Prostate gland (tissue), 2 donors: ENCODE measurements around the gene ANKEF1. TPM values are rescaled to one million over a fixed set of nuclear protein-coding genes. Genes with fewer than 3 reads are reported as not detected.

ENCODE experiments used
- DNase-seq: peaks from one replicate; pipeline ENCODE4 v3.0.0-alpha.2; 2019; ENCODE audit warnings: low spot score
- H3K27ac ChIP-seq, 2 donors: fragments of 200-600 bp; sonication (generic); 2 replicates each; pipeline ENCODE4 v1.5.1; 2017 to 2019
- H3K27me3 ChIP-seq: fragments of 200-600 bp; sonication (generic); replicated peaks from 2 replicates; pipeline ENCODE4 v1.5.1; 2019; ENCODE audit not compliant: insufficient read depth
- H3K36me3 ChIP-seq, 2 donors: fragments of 200-600 bp; sonication (generic); 1 replicate in 1 of 2; 2 replicates in 1 of 2; pipeline versions ENCODE4 v1.5.1 to v1.8.1; 2017 to 2019
- H3K4me1 ChIP-seq: fragments of 200-600 bp; sonication (generic); replicated peaks from 2 replicates; pipeline ENCODE4 v1.5.1; 2019
- H3K4me3 ChIP-seq, 2 donors: fragments of 200-600 bp; sonication (generic); 2 replicates each; pipeline ENCODE4 v1.5.1; 2017 to 2019
- H3K9me3 ChIP-seq: fragments of 200-600 bp; sonication (generic); 2 replicates; pipeline ENCODE4 v1.5.1; 2017
- POLR2A ChIP-seq: fragments of 450-650 bp; IDR thresholded peaks from one replicate; pipeline ENCODE4 v1.6.1; 2016; ENCODE audit warnings: antibody characterized with exemption, mild to moderate bottlenecking
- POLR2AphosphoS5 ChIP-seq: sonication (generic); formaldehyde crosslinking; IDR thresholded peaks from one replicate; pipeline ENCODE4 v1.6.1; 2017; ENCODE audit warnings: antibody characterized with exemption
- WGBS: methylation state at CpG from one replicate; pipeline ENCODE4 v1.1.5; 2018; 5-methylcytosine and 5-hydroxymethylcytosine counted together
- intact Hi-C: fragments of 100-400 bp; cut with DNase I; formaldehyde crosslinking; loops from one replicate; pipeline ENCODE4 v1.14.2; 2022
- total RNA-seq, 2 donors: library from RNA; depleted of rRNA; stranded (reverse); fragments of >200 nt; gene quantifications; one replicate each; pipeline ENCODE4 v1.1.0, GENCODE V29; 2016
- TF ChIP-seq, protein P1 (sequence below), 4 experiments: fragments of 200-600 bp in 2 of 4; fragments of 450-650 bp in 2 of 4; sonication (generic) in 2 of 4; IDR thresholded peaks; 1 replicate in 3 of 4; 2 replicates in 1 of 4; pipeline ENCODE4 v1.5.1; 2016 to 2019; ENCODE audit warnings: antibody characterized with exemption in 4 of 4, mild to moderate bottlenecking in 2 of 4, moderate library complexity in 2 of 4

Gene ANKEF1
- total RNA-seq, 2 donors from 2014 or later = 7.1 to 7.5 TPM

DNA sequence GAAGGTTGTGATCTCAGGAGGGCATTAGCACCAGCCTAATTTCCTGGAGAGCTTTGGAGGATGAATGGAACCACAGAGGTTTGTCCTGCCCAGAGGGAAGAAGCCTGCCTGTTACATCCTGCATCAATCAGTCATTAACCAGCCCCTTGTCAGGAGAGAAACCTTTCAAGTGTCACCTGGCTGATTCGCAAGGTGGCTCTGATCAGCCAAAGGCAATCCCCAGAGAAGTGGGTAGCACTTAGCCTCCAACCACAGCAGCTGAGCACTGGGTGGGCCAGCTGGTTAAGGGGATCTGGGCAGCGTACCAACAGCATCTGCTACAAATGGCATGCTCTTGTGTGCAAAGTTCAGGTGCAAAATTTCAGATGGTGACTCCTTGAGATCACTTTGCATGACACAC, 26.9 kb downstream of the ANKEF1 start:
- Histone ChIP-seq H3K4me1 (no peaks in the 10 kb centered on the region), H3K27ac (no peak overlapping the region), H3K27me3 (no peaks in the 10 kb centered on the region), H3K36me3 (no peaks in the 10 kb centered on the region), H3K4me3 (no peak overlapping the region), H3K9me3 (no peaks in the 10 kb centered on the region)
- no peak for DNase-seq
- intact Hi-C loops = no loop called here
- TF ChIP-seq POLR2A = no peak
- no peak for TF ChIP-seq POLR2AphosphoS5
- TF ChIP-seq, protein P1, sequence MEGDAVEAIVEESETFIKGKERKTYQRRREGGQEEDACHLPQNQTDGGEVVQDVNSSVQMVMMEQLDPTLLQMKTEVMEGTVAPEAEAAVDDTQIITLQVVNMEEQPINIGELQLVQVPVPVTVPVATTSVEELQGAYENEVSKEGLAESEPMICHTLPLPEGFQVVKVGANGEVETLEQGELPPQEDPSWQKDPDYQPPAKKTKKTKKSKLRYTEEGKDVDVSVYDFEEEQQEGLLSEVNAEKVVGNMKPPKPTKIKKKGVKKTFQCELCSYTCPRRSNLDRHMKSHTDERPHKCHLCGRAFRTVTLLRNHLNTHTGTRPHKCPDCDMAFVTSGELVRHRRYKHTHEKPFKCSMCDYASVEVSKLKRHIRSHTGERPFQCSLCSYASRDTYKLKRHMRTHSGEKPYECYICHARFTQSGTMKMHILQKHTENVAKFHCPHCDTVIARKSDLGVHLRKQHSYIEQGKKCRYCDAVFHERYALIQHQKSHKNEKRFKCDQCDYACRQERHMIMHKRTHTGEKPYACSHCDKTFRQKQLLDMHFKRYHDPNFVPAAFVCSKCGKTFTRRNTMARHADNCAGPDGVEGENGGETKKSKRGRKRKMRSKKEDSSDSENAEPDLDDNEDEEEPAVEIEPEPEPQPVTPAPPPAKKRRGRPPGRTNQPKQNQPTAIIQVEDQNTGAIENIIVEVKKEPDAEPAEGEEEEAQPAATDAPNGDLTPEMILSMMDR (IDR thresholded peaks at IDR 0.05) = no peak
- 63% methylated on average over 2 of the region's 2 CpGs for WGBS

DNA sequence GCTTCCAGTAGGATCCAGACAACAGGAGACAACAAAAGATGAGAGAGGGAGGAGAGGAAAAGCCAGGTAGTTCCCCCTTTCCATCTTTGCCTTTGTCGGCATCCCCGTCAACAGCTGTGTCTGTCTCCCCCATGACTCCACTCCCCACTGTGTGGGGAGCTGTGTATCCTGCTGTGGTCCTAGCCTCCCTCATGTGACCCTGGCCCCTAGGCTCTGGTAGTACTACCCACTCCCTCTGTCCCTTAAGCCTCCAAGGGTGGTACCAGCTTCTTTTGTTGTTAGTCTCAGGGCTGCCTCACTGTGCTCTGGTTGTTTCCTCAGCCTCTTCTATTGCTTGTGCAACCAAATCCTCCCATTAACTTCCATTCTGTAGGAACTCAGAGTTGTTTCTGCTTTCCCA, 28.7 kb downstream of the ANKEF1 start:
- intact Hi-C loops = no loop called here

DNA sequence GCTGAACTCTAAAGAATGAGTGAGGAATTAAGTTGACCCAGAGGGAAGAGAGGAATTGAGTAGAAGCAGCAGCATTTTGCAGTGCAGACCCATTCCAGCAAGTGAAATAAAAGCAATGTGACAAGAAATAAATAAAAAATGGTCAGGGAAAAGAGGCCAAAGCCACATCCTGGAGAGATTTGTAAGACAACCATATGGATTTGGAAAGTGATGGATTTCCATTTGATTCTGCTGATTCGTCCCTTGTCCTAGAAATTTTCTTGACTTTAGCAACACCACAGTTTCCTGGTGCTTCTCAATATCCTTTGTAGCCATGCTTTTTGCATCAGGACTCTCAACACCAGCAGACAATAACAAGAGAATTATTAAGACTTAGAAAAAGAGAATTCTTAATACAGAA, 29.8 kb downstream of the ANKEF1 start:
- intact Hi-C loops = no loop called here
- Histone ChIP-seq H3K27me3 (no peaks in the 10 kb centered on the region), H3K27ac (no peak overlapping the region), H3K4me3 (no peak overlapping the region), H3K9me3 (no peaks in the 10 kb centered on the region), H3K4me1 (no peaks in the 10 kb centered on the region), H3K36me3 (no peaks in the 10 kb centered on the region)
- DNase-seq = no peak
- no peak for TF ChIP-seq POLR2A
- no peak for TF ChIP-seq POLR2AphosphoS5
- TF ChIP-seq, protein P1 (IDR thresholded peaks at IDR 0.05) = no peak
- 90% methylated on average over 1 of the region's 1 CpG for WGBS

More for the DNA sequence above, 28.7 kb downstream of the ANKEF1 start:
- WGBS = 92% methylated on average over 2 of the region's 2 CpGs
- no peak overlapping the region for H3K27ac ChIP-seq
- TF ChIP-seq, protein P1 (IDR thresholded peaks at IDR 0.05) = no peak
- no peak for TF ChIP-seq POLR2AphosphoS5
- no peak for TF ChIP-seq POLR2A
- no peaks in the 10 kb centered on the region for H3K36me3 ChIP-seq
- no peak overlapping the region for H3K4me3 ChIP-seq
- no peak for DNase-seq
- H3K9me3 ChIP-seq = no peaks in the 10 kb centered on the region
- H3K27me3 ChIP-seq = no peaks in the 10 kb centered on the region
- no peaks in the 10 kb centered on the region for H3K4me1 ChIP-seq

DNA sequence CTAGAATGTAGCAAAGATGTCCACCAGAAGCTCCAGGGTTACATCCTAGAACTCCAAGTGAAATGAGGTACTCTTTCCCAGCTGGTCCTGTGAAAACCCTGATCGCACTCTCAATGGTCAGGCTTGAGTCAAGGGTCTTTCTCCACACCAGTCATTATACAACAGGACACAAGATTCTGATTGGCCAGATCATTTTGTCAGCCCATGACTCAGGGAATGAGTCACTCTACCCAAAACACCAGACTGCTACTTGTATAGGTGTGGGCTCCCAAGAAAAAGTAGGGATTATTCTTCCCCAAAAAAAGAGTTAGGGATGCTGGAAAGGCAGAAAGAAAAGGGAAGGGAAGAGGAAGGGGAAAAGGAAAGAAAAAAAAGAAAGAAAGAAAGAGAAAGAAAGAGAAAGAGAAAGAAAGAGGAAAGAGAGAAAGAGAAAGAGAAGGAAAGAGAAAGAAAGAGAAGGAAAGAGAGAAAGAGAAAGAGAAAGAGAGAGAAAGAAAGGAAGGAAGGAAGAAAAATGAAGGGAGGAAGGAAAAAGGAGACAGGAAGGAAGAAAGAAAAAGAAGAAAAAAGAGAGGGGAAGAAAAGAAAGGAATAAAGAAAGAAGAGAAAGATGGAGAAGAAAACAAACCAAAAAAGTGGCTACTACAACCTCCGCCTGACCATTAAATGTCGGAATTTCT, 30.5 kb downstream of the ANKEF1 start:
- Histone ChIP-seq H3K9me3 (no peaks in the 10 kb centered on the region), H3K4me3 (no peak overlapping the region), H3K27ac (no peak overlapping the region), H3K4me1 (no peaks in the 10 kb centered on the region), H3K27me3 (no peaks in the 10 kb centered on the region), H3K36me3 (no peaks in the 10 kb centered on the region)
- WGBS = 97% methylated on average over 3 of the region's 3 CpGs
- intact Hi-C loops = no loop called here
- DNase-seq = no peak
- no peak for TF ChIP-seq POLR2AphosphoS5
- TF ChIP-seq, protein P1 (IDR thresholded peaks at IDR 0.05) = no peak
- TF ChIP-seq POLR2A = no peak

DNA sequence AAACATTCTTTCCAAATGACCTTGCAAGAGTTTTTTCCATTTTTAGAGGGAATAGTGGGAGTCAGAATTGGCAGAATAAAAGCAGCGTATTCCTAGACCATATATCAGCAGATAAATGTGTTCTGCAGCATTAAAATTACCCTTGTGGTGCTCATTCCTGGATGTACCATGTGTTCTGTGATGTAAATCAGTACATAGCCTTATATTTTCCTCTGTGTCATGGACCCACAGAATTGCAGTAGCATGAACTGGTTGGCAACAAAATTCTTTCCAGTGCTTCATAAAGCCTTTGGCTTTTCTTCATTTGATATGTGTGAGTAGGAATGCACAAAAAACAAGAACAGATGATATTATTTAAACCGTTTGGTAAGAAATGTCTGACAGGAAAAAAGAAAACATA, 32.5 kb downstream of the ANKEF1 start:
- Histone ChIP-seq H3K9me3 (no peaks in the 10 kb centered on the region), H3K4me1 (no peaks in the 10 kb centered on the region), H3K36me3 (no peaks in the 10 kb centered on the region), H3K27me3 (no peaks in the 10 kb centered on the region), H3K27ac (no peak overlapping the region), H3K4me3 (no peak overlapping the region)
- 78% methylated on average over 2 of the region's 2 CpGs for WGBS
- TF ChIP-seq, protein P1 (IDR thresholded peaks at IDR 0.05) = no peak
- no peak for TF ChIP-seq POLR2A
- TF ChIP-seq POLR2AphosphoS5 = no peak
- intact Hi-C loops = no loop called here
- no peak for DNase-seq
